ENCODE measurements around the gene ADPRM.

Gene ADPRM

GRCh38 chr17:10735821-10736220 is 38.4 kb downstream of the ADPRM start:
- ATAC-seq (ENCODE audit: insufficient read depth, low read depth): no peak
- H4K20me1 ChIP-seq (ENCODE audit: insufficient read depth, low read length): no peaks in the 10 kb centered on the region
- TF ChIP-seq EZH2 (IDR thresholded peaks at IDR 0.05; ENCODE audit: borderline replicate concordance, low read depth, low read length, severe bottlenecking): no peak

GRCh38 chr17:10737168-10737622 is 39.8 kb downstream of the ADPRM start:
- Histone ChIP-seq H3K36me3 (ENCODE audit: insufficient read depth, low read length) (no peaks in the 10 kb centered on the region), H3K79me2 (ENCODE audit: insufficient read depth, low read length) (no peaks in the 10 kb centered on the region), H3K9ac (ENCODE audit: low read depth, low read length) (no peak overlapping the region), H3K4me1 (ENCODE audit: insufficient read depth, low read length) (no peaks in the 10 kb centered on the region), H3K27me3 (ENCODE audit: insufficient read depth, low read length, poor library complexity) (peaks cover 4% of the 10 kb centered on the region), H3K4me2 (ENCODE audit: insufficient read depth, low read length) (no peak overlapping the region), H3K27ac (ENCODE audit: low read length) (no peak overlapping the region), H2AFZ (ENCODE audit: low read depth, low read length) (no peak overlapping the region), H3K4me3 (ENCODE audit: low read depth in 1 of 2, low read length in 2 of 2) (no peak overlapping the region), H4K20me1 (ENCODE audit: insufficient read depth, low read length) (no peaks in the 10 kb centered on the region), H3K9me3 (ENCODE audit: insufficient read depth, low read length, severe bottlenecking) (no peaks in the 10 kb centered on the region)
- DNase-seq: peak; percentile 39
- ATAC-seq (ENCODE audit: insufficient read depth, low read depth): peak; percentile 42; the same call in 2 of the 3 replicates
- TF ChIP-seq CTCF (IDR thresholded peaks at IDR 0.05; ENCODE audit: borderline replicate concordance, extremely low read depth, low read length, poor library complexity, severe bottlenecking) (peak; percentile 73), EZH2 (IDR thresholded peaks at IDR 0.05; ENCODE audit: borderline replicate concordance, low read depth, low read length, severe bottlenecking) (no peak)

More at GRCh38 chr17:10735821-10736220, 38.4 kb downstream of the ADPRM start:
- Histone ChIP-seq H3K4me1 (ENCODE audit: insufficient read depth, low read length) (no peaks in the 10 kb centered on the region), H2AFZ (ENCODE audit: low read depth, low read length) (no peak overlapping the region), H3K4me2 (ENCODE audit: insufficient read depth, low read length) (no peak overlapping the region), H3K9me3 (ENCODE audit: insufficient read depth, low read length, severe bottlenecking) (no peaks in the 10 kb centered on the region), H3K79me2 (ENCODE audit: insufficient read depth, low read length) (no peaks in the 10 kb centered on the region), H3K36me3 (ENCODE audit: insufficient read depth, low read length) (no peaks in the 10 kb centered on the region), H3K27ac (ENCODE audit: low read length) (no peak overlapping the region), H3K9ac (ENCODE audit: low read depth, low read length) (no peak overlapping the region), H3K27me3 (ENCODE audit: insufficient read depth, low read length, poor library complexity) (peaks cover 3% of the 10 kb centered on the region), H3K4me3 (ENCODE audit: low read depth in 1 of 2, low read length in 2 of 2) (no peak overlapping the region)
- DNase-seq: no peak

GRCh38 chr17:10737736-10738135 is 40.3 kb downstream of the ADPRM start:
- Histone ChIP-seq H3K9ac (ENCODE audit: low read depth, low read length) (no peak overlapping the region), H3K4me3 (ENCODE audit: low read depth in 1 of 2, low read length in 2 of 2) (no peak overlapping the region), H3K79me2 (ENCODE audit: insufficient read depth, low read length) (no peaks in the 10 kb centered on the region), H3K4me1 (ENCODE audit: insufficient read depth, low read length) (no peaks in the 10 kb centered on the region), H3K9me3 (ENCODE audit: insufficient read depth, low read length, severe bottlenecking) (no peaks in the 10 kb centered on the region), H3K27me3 (ENCODE audit: insufficient read depth, low read length, poor library complexity) (peaks cover 9% of the 10 kb centered on the region), H3K36me3 (ENCODE audit: insufficient read depth, low read length) (no peaks in the 10 kb centered on the region), H3K4me2 (ENCODE audit: insufficient read depth, low read length) (no peak overlapping the region), H2AFZ (ENCODE audit: low read depth, low read length) (no peak overlapping the region), H3K27ac (ENCODE audit: low read length) (no peak overlapping the region), H4K20me1 (ENCODE audit: insufficient read depth, low read length) (no peaks in the 10 kb centered on the region)
- TF ChIP-seq EZH2 (IDR thresholded peaks at IDR 0.05; ENCODE audit: borderline replicate concordance, low read depth, low read length, severe bottlenecking) (no peak), CTCF (IDR thresholded peaks at IDR 0.05; ENCODE audit: borderline replicate concordance, extremely low read depth, low read length, poor library complexity, severe bottlenecking) (no peak)
- ATAC-seq (ENCODE audit: insufficient read depth, low read depth) (no peak), DNase-seq (no peak)

- no peak overlapping the region for H3K9ac ChIP-seq (ENCODE audit: low read depth, low read length)
- no peak overlapping the region for H3K27ac ChIP-seq (ENCODE audit: low read length)
- no peak overlapping the region for H3K4me3 ChIP-seq (ENCODE audit: low read depth in 1 of 2, low read length in 2 of 2)
- H3K4me1 ChIP-seq (ENCODE audit: insufficient read depth, low read length): no peaks in the 10 kb centered on the region
- no peaks in the 10 kb centered on the region for H3K9me3 ChIP-seq (ENCODE audit: insufficient read depth, low read length, severe bottlenecking)
- ATAC-seq (ENCODE audit: insufficient read depth, low read depth): no peak
- H3K27me3 ChIP-seq (ENCODE audit: insufficient read depth, low read length, poor library complexity): peaks cover 9% of the 10 kb centered on the region
- H3K79me2 ChIP-seq (ENCODE audit: insufficient read depth, low read length): no peaks in the 10 kb centered on the region
- H3K4me2 ChIP-seq (ENCODE audit: insufficient read depth, low read length): no peak overlapping the region
- no peak for TF ChIP-seq CTCF (IDR thresholded peaks at IDR 0.05; ENCODE audit: borderline replicate concordance, extremely low read depth, low read length, poor library complexity, severe bottlenecking)
- no peak for TF ChIP-seq EZH2 (IDR thresholded peaks at IDR 0.05; ENCODE audit: borderline replicate concordance, low read depth, low read length, severe bottlenecking)
- H2AFZ ChIP-seq (ENCODE audit: low read depth, low read length): no peak overlapping the region
- DNase-seq: no peak
- no peaks in the 10 kb centered on the region for H3K36me3 ChIP-seq (ENCODE audit: insufficient read depth, low read length)
- no peaks in the 10 kb centered on the region for H4K20me1 ChIP-seq (ENCODE audit: insufficient read depth, low read length)
Observed at GRCh38 chr17:10738521-10739258, 41.3 kb downstream of the ADPRM start.
